Stimulated activated memory B cell treated with anti-CD40 and anti-IgM and Interleukin-4, amounts not matched to agents 10 μg/mL and 1 μg/mL and 100 μg/mL, for 72 hours (primary cell): ENCODE data around the gene URI1.

Experiments
- ATAC-seq: fragments of 150-1000 bp; cut with Tn5 transposase; 2 replicates; pipeline ENCODE4 v1.10.0; 2021
- H3K27ac Mint-ChIP-seq: one replicate; pipeline ENCODE4 v1.8.0; 2022; ENCODE audit warnings: mild to moderate bottlenecking, mixed read lengths
- H3K27me3 Mint-ChIP-seq: one replicate; pipeline ENCODE4 v1.8.0; 2022; ENCODE audit warnings: mixed read lengths
- H3K36me3 Mint-ChIP-seq: one replicate; pipeline ENCODE4 v1.8.0; 2022; ENCODE audit warnings: mixed read lengths
- H3K4me1 Mint-ChIP-seq: one replicate; pipeline ENCODE4 v1.8.0; 2022; ENCODE audit warnings: mixed read lengths
- H3K4me3 Mint-ChIP-seq: one replicate; pipeline ENCODE4 v1.8.0; 2022; ENCODE audit warnings: mild to moderate bottlenecking, moderate library complexity, mixed read lengths
- H3K9me3 Mint-ChIP-seq: one replicate; pipeline ENCODE4 v1.8.0; 2022; ENCODE audit warnings: mixed read lengths

URI1 gene

DNA sequence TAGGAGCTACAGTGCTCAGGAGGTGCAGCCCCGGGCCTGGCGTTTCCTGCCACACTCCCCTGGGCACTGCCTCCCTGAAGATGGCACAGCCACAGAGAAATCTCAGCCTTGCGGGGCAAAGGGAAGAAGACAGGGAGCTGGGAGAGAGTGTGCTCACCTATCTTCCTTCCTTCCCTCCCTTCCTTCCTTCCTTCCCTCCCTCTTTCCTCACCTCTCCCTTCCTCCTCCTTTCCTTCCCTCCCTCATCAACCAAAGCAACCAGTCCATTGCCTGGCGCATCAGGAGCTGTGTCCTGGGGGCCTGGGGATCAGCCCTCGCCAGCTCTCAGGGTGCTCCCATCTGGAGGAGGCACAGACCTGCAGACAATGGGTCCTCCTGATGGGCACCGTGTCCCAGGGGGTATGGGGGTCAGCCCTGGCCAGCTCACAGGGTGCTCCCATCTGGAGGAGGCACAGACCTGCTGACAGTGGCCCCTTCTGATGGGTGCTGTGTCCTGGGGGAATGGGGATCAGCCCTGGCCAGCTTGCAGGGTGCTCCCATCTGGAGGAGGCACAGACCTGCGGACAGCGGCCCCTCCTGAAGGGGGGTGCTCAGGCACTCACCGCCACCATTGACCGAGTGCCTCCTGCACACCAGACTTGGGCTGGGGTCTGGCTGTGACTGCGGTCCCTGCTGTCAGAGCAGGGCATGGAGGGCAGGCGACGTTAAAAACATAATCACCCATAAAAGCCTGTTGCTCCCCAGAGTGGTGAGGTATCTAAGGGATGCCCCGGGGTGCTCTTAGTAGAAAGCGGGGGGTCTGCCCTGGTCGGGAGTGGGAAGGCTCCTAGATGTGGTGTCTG is 120.2 kb downstream of the URI1 start:
- ATAC-seq: no peak
- no peak overlapping the region for H3K4me3 Mint-ChIP-seq
- peaks cover 16% of the 10 kb centered on the region for H3K27me3 Mint-ChIP-seq
- peaks cover 3% of the 10 kb centered on the region for H3K9me3 Mint-ChIP-seq
- H3K4me1 Mint-ChIP-seq: no peaks in the 10 kb centered on the region
- H3K36me3 Mint-ChIP-seq: peaks cover 5% of the 10 kb centered on the region
- H3K27ac Mint-ChIP-seq: no peak overlapping the region

DNA sequence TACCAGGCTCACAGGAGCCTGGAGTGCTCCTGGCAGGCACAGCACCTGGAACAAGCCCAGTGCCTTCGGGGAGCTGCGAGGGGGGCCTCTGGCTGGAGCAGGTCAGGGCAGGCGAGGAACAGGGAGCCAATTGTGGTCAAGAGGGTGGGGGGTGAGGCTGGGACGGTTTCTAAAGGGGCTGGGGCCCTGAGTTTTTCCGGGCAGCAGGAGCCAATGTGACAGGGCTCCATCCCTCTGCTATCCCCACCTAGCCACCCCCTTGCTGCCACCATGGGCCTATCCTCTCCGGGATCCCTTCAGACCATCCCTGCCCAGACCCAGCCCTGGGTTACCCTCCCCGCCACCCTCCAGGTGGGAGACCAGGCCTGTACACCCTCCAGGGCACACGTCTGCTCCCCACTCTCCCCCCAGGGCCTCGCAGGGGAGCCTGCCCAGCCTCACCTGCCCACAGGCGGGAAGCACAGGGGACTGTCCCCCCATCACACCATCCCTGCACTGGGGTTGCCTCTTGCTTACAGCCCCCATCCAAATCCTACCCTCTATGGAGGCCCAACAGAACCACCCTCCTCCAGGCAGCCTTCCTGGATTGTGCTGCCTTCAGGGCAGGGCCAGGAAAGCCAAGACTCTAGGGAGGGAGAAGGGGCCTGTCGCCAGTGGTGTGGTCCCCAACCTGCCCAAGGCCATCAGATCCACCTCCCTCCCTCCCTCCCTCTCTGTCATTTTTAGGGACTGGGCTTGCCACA is 121.0 kb downstream of the URI1 start:
- no peak overlapping the region for H3K4me3 Mint-ChIP-seq
- ATAC-seq: no peak
- H3K27me3 Mint-ChIP-seq: peaks cover 16% of the 10 kb centered on the region

DNA sequence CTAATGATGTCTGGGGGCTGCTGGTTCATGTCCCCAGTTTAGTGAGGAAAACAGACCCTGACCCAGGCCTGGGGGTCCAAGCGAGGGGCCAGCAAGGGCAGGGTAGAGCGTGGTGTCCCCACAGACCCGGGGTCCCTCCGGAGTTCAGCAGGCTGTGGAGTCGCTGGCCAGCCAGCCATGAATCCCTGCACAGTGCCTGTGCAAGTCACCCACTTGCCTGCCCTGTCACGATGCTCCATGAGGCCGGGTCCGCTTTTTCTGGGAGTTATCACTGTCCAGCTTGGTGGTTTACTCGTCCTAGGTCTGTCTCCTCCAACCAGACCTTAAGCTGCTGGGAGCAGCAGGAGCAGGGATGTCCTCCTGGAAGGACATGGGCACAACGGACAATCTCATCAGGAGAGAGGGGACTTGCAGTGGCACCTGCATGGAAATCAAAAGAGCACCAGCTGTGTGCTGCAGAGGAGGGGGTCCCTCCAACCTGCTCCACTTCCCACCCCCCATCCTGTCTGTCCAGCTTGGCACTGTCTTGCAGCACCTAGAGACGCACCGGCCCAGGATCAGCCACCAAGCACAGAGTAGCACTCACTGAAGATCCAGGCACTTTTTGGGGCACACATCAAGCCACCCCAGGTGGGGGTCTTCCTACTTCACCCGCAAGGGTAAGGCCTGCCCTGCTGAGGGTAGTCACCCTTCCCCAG is 121.8 kb downstream of the URI1 start:
- no peak overlapping the region for H3K27ac Mint-ChIP-seq
- no peak for ATAC-seq
- H3K36me3 Mint-ChIP-seq: no peaks in the 10 kb centered on the region
- peaks cover 16% of the 10 kb centered on the region for H3K27me3 Mint-ChIP-seq
- no peak overlapping the region for H3K4me3 Mint-ChIP-seq
- peaks cover 11% of the 10 kb centered on the region for H3K9me3 Mint-ChIP-seq
- no peaks in the 10 kb centered on the region for H3K4me1 Mint-ChIP-seq

More for the DNA sequence above, 121.0 kb downstream of the URI1 start:
- no peak overlapping the region for H3K27ac Mint-ChIP-seq
- H3K9me3 Mint-ChIP-seq: peaks cover 4% of the 10 kb centered on the region
- H3K36me3 Mint-ChIP-seq: no peaks in the 10 kb centered on the region
- H3K4me1 Mint-ChIP-seq: no peaks in the 10 kb centered on the region

DNA sequence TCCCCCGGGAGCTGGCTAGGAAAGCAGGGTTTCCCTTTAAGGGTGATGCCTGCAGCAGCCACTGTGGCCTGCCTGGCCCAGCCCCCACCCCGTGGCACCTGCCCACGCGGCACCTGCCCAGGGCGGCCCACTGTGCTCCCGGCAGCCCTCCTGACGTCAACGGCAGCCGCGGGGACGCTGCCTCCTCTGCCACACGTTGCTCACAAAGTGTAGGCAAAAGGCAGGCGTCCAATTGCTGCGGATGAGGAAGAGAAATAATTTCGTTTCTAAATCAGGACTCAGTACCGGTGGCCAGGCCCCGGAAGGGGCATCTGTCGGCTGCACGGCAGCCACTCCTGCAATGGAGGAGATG is 122.3 kb downstream of the URI1 start:
- H3K27ac Mint-ChIP-seq: no peak overlapping the region
- no peak for ATAC-seq
- peaks cover 13% of the 10 kb centered on the region for H3K9me3 Mint-ChIP-seq
- no peak overlapping the region for H3K4me3 Mint-ChIP-seq
- H3K27me3 Mint-ChIP-seq: peaks cover 16% of the 10 kb centered on the region
- H3K36me3 Mint-ChIP-seq: no peaks in the 10 kb centered on the region
- H3K4me1 Mint-ChIP-seq: no peaks in the 10 kb centered on the region

DNA sequence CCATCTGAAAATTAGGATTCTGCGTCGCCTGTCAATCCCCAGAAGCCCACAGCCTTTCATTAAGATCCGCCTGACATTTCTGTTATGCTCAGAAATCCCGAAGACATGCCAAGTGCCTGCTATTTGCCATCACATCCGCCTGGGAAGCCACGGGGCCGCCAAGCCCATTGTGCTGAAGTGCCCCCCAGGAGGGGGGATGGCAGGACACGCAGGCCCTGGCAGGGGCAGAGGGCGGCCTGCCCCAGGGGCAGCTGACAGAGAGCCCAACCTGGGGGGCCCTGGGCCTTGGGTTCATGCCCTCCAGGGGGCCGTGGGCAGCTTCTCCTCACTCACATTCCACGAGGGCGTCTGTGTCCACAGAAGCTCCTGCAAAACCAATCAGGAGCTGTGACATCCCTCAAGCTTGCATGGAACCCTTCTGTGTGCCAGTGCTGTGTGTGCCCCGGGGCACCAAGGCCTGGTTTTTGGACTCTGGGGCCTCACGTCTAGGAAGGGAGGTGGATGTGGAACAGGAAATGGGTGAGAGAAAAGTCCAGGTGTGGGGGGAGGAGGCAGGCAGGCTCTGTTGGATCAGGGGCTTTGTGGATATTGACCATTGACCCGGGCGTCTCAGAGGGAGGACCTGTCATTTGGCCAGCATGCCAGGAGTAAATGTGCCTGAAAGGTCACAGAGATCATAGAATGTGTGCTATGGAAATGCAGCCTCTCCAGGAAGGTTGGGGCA is 122.9 kb downstream of the URI1 start:
- Mint-ChIP-seq H3K9me3 (peaks cover 13% of the 10 kb centered on the region), H3K36me3 (no peaks in the 10 kb centered on the region), H3K27ac (no peak overlapping the region), H3K4me1 (no peaks in the 10 kb centered on the region), H3K4me3 (no peak overlapping the region), H3K27me3 (peaks cover 16% of the 10 kb centered on the region)
- ATAC-seq: no peak

DNA sequence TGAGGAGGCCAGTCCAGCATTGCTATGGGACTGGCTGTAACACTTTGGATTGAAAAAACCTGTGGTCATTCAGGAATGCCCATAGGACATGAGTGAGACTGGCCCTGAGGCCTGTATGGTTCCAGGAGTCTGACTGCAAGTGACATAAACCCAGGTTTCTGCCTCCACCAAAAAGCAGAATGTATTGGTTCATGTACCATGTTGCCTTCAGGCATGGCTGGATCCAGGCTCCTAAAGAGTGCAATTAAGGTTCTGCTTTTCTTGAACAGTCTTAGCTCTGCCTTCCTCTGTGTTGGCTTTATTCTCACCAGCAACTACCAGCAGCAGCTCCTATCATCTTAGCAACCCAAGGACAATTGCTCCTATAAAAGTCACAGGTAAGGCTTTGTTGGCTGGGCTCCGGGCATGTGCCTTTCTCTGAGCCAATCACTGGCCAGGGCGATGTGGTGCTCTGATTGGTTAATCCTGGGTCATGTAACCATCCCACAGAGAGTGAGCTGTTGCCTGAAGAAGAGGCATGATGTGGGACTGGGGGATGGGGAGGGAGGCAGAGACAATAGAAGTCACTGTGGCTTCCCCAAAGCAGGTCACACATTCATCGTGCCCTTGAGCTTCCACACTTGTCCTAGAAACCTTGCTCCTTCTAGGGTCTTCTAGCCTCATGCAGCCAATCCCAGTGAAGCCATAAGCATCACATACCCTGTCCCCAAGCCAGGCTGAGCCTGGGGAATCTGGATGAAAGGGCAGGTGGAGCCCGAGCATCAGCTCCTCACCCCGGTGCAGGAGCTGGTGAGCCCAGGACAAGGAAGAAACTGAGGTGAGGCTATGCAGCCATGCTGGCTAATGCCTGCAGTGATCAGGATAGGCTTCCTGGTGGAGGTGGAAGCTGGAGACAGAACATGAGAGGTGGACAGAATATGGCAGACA is 123.9 kb downstream of the URI1 start:
- Mint-ChIP-seq H3K27me3 (peaks cover 16% of the 10 kb centered on the region), H3K27ac (no peak overlapping the region), H3K4me3 (no peak overlapping the region), H3K9me3 (peaks cover 13% of the 10 kb centered on the region), H3K4me1 (no peaks in the 10 kb centered on the region), H3K36me3 (no peaks in the 10 kb centered on the region)
- no peak for ATAC-seq
